Astrocyte of the cerebellum (primary cell): ENCODE data around the gene HAS3.

Experiments used
- DNase-seq: peaks from one replicate; pipeline ENCODE4 v3.0.0-alpha.2; 2011; ENCODE audit warnings: low read depth
- H3K4me3 ChIP-seq: 2 replicates; pipeline ENCODE4 v1.5.1; 2011; ENCODE audit warnings: mild to moderate bottlenecking, low read depth, low read length, moderate library complexity
- CTCF ChIP-seq: IDR thresholded peaks from 2 replicates; pipeline ENCODE4 v1.5.1; 2012; ENCODE audit warnings: low read length, low read depth, moderate library complexity, mild to moderate bottlenecking; ENCODE audit errors: missing control alignments
- in situ Hi-C: cut with HindIII; loops from 2 replicates; pipeline ENCODE4 v1.10.0; 2017; ENCODE audit warnings: low sequenced_read_pairs

The HAS3 gene

DNA sequence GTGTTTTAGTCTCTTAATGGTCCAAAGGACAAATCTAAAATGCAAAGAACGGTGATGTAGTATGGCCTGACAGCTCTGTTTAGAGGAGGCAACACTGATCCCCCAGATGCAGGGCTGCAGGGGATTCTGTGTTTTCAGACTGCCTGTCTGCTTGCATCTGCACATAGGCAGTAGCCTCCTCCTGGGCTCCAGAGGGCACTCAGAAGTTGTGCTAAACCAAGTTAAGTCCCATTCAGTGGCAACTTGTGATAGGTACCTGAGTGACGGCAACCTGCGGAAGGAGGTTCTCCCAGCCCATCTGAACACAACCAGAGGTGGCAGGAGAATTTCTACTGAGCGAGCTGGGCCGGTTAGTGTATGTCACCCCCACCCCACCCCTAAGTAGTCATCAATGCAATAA lies 9.9 kb downstream of the HAS3 start:
- TF ChIP-seq CTCF: no peak
- no peak overlapping the region for H3K4me3 ChIP-seq
- DNase-seq: no peak
- in situ Hi-C loops: loop anchor here (5.0 kb wide), 1 partner anchor 213 kb away; no protein-coding TSS in a partner anchor

- DNase-seq: no peak
- no peak for TF ChIP-seq CTCF
- in situ Hi-C loops: loop anchor here (5.0 kb wide), 1 partner anchor 214 kb away; no protein-coding TSS in a partner anchor
- H3K4me3 ChIP-seq: no peak overlapping the region
Observed at GRCh38 chr16:69115837-69116236, 10.4 kb downstream of the HAS3 start.

GRCh38 chr16:69116256-69116875 lies 10.9 kb downstream of the HAS3 start:
- in situ Hi-C loops: loop anchor here (5.0 kb wide), 1 partner anchor 214 kb away; no protein-coding TSS in a partner anchor
- no peak for DNase-seq
- no peak for TF ChIP-seq CTCF
- H3K4me3 ChIP-seq: no peak overlapping the region

DNA sequence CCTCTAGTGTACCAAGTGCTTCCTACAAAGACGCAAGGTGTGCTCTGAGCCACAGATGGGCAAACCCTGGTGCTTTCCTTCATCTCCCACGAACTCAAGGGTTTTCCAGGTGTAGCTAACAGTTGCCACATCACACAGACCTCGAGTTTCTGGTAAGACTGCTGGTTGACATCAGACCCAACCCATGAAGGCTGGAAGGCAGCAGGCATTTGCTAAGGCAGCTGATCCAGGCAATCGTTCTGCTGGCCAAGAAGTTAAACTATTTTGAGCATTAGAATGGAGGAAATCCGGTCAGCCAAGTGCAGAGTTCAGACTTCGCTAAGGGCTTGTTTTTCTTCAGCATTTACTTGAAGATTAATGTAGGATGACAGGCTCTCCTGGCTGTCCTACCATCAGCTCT lies 11.5 kb downstream of the HAS3 start:
- in situ Hi-C loops: loop anchor here (5.0 kb wide), 1 partner anchor 215 kb away; no protein-coding TSS in a partner anchor
- DNase-seq: no peak
- TF ChIP-seq CTCF: no peak
- no peak overlapping the region for H3K4me3 ChIP-seq

DNA sequence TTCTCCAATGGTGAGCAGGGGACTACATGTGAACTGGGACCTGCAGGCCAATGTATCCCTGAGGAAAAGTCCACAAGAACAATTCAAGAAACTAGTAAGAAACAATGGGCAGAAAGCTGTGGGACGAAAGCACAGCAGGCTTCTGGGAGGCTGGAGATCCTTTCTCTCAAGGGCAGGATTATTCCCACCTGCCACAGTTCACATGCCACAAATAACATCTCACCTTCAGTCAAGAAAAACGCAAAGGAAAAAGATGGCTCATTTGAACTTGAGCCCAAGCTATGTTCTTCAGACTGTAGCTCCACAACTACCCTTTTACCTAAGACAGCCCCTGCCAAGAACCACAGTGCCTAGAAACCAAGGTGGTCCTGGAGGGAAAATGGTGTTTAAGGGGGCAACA lies 13.0 kb downstream of the HAS3 start:
- DNase-seq: no peak
- TF ChIP-seq CTCF: no peak
- in situ Hi-C loops: loop anchor here (5.0 kb wide), 1 partner anchor 216 kb away; no protein-coding TSS in a partner anchor

DNA sequence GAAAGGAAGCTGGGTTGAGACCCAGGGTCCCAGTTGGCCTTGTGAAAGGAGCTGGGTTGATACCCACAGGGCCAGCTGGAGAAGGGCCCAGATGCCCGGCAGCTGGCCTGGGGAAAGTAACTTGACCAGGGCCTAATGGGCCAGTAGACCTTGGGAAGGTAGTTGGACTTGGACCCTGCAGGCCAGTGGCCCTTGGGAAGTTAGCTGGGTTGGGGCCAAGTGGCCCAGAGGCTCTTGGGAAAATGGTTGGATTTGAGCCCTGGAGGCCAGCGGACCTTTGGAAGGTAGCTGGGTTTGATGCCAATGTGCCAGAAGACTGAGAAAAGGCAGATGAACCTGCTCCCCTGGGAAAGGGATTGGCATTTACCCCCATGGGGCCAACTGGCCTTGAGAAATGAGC lies 13.5 kb downstream of the HAS3 start:
- TF ChIP-seq CTCF: no peak
- no peak for DNase-seq
- H3K4me3 ChIP-seq: no peak overlapping the region
- in situ Hi-C loops: loop anchor here (5.0 kb wide), 1 partner anchor 217 kb away; no protein-coding TSS in a partner anchor

More for the DNA sequence above, 13.0 kb downstream of the HAS3 start:
- no peak overlapping the region for H3K4me3 ChIP-seq
